ENCODE results near the gene CCDC85C. TPM values are rescaled to one million over a fixed set of nuclear protein-coding genes. Genes with fewer than 3 reads are reported as not detected.
A peak's percentile ranks its signal among the peaks of the same experiment; 100 is the strongest.

The CCDC85C gene
- total RNA-seq, 2 donors from 2014 or later = 32.8 to 45.8 TPM

- H3K27me3 Mint-ChIP-seq (ENCODE audit: insufficient read depth) = peaks cover 25% of the 10 kb centered on the region
- no peak overlapping the region for H3K27ac Mint-ChIP-seq
- H3K36me3 Mint-ChIP-seq (ENCODE audit: low read depth) = no peaks in the 10 kb centered on the region
- no peaks in the 10 kb centered on the region for H3K9me3 Mint-ChIP-seq
- H3K4me3 Mint-ChIP-seq = no peak overlapping the region
- Histone ChIP-seq H3K27ac (ENCODE audit: low read depth, low read length) (no peak overlapping the region), H3K9me3 (ENCODE audit: control insufficient read depth, low read length) (no peaks in the 10 kb centered on the region), H3K36me3 (ENCODE audit: control insufficient read depth, insufficient read depth, low read length) (no peaks in the 10 kb centered on the region), H3K27me3 (ENCODE audit: control insufficient read depth, insufficient read depth, low read length, poor library complexity, severe bottlenecking) (no peaks in the 10 kb centered on the region), H3K4me3 (ENCODE audit: low read length) (no peak overlapping the region), H3K4me1 (ENCODE audit: control insufficient read depth, insufficient read depth, low read length) (peaks cover 5% of the 10 kb centered on the region), H3K9ac (ENCODE audit: extremely low read depth, low read length, poor library complexity, severe bottlenecking) (no peak overlapping the region)
- TF ChIP-seq, protein P1, sequence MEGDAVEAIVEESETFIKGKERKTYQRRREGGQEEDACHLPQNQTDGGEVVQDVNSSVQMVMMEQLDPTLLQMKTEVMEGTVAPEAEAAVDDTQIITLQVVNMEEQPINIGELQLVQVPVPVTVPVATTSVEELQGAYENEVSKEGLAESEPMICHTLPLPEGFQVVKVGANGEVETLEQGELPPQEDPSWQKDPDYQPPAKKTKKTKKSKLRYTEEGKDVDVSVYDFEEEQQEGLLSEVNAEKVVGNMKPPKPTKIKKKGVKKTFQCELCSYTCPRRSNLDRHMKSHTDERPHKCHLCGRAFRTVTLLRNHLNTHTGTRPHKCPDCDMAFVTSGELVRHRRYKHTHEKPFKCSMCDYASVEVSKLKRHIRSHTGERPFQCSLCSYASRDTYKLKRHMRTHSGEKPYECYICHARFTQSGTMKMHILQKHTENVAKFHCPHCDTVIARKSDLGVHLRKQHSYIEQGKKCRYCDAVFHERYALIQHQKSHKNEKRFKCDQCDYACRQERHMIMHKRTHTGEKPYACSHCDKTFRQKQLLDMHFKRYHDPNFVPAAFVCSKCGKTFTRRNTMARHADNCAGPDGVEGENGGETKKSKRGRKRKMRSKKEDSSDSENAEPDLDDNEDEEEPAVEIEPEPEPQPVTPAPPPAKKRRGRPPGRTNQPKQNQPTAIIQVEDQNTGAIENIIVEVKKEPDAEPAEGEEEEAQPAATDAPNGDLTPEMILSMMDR (conservative IDR thresholded peaks at IDR 0.05) = no peak
- 97 to 100% methylated on average over 3 to 4 of the region's 4 CpGs for WGBS, 2 experiments (ENCODE audit: insufficient coverage in 1 of 2, insufficient read length in 1 of 2)
- H3K4me1 Mint-ChIP-seq = peaks cover 9% of the 10 kb centered on the region
- DNase-seq = no peak
Measured at GRCh38 chr14:99611646-99612045, 7.6 kb upstream of the CCDC85C start.

- DNase-seq = no peak
- H3K27me3 Mint-ChIP-seq (ENCODE audit: insufficient read depth) = peaks cover 28% of the 10 kb centered on the region
- no peak overlapping the region for H3K4me3 Mint-ChIP-seq
- H3K9me3 Mint-ChIP-seq = no peaks in the 10 kb centered on the region
- WGBS, 2 experiments (ENCODE audit: insufficient coverage in 1 of 2, insufficient read length in 1 of 2) = 75 to 80% methylated on average over 7 to 10 of the region's 10 CpGs
- Histone ChIP-seq H3K9me3 (ENCODE audit: control insufficient read depth, low read length) (no peaks in the 10 kb centered on the region), H3K9ac (ENCODE audit: extremely low read depth, low read length, poor library complexity, severe bottlenecking) (no peak overlapping the region), H3K4me1 (ENCODE audit: control insufficient read depth, insufficient read depth, low read length) (peaks cover 9% of the 10 kb centered on the region), H3K27ac (ENCODE audit: low read depth, low read length) (no peak overlapping the region), H3K36me3 (ENCODE audit: control insufficient read depth, insufficient read depth, low read length) (no peaks in the 10 kb centered on the region), H3K27me3 (ENCODE audit: control insufficient read depth, insufficient read depth, low read length, poor library complexity, severe bottlenecking) (no peaks in the 10 kb centered on the region), H3K4me3 (ENCODE audit: low read length) (no peak overlapping the region)
- H3K36me3 Mint-ChIP-seq (ENCODE audit: low read depth) = no peaks in the 10 kb centered on the region
- no peak overlapping the region for H3K27ac Mint-ChIP-seq
- TF ChIP-seq, protein P1 (conservative IDR thresholded peaks at IDR 0.05) = peak; percentile 23
- H3K4me1 Mint-ChIP-seq = peaks cover 17% of the 10 kb centered on the region
Measured at GRCh38 chr14:99609245-99610170, 5.5 kb upstream of the CCDC85C start.

DNA sequence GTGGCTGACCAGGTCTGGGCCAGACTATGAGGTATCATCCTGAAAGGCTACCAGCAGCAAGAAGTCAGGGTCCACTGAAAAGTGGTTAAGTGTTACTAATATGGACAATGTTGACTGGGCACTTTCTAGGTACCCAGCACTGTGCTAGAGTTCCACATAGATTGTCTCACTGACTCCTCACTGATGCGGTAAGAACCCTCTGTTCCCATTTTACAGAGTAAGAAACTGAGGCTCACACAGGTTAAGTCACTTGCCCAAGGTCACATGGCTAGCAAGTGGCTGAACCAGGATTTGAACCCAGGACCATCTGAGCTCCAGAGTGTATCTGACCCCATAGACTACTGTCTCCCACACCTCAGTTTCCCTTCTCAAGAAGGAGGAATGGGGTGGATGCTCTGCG, 4.6 kb upstream of the CCDC85C start:
- Mint-ChIP-seq H3K27ac (no peak overlapping the region), H3K27me3 (ENCODE audit: insufficient read depth) (peaks cover 28% of the 10 kb centered on the region), H3K4me1 (peaks cover 17% of the 10 kb centered on the region), H3K36me3 (ENCODE audit: low read depth) (no peaks in the 10 kb centered on the region), H3K9me3 (no peaks in the 10 kb centered on the region), H3K4me3 (no peak overlapping the region)
- no peak for DNase-seq
- H3K27ac ChIP-seq (ENCODE audit: low read depth, low read length) = no peak overlapping the region
- no peaks in the 10 kb centered on the region for H3K27me3 ChIP-seq (ENCODE audit: control insufficient read depth, insufficient read depth, low read length, poor library complexity, severe bottlenecking)
- H3K4me3 ChIP-seq (ENCODE audit: low read length) = no peak overlapping the region
- TF ChIP-seq, protein P1 (conservative IDR thresholded peaks at IDR 0.05) = no peak
- H3K36me3 ChIP-seq (ENCODE audit: control insufficient read depth, insufficient read depth, low read length) = no peaks in the 10 kb centered on the region
- 89% methylated on average over 1 to 2 of the region's 2 CpGs for WGBS, 2 experiments (ENCODE audit: insufficient coverage in 1 of 2, insufficient read length in 1 of 2)
- no peaks in the 10 kb centered on the region for H3K9me3 ChIP-seq (ENCODE audit: control insufficient read depth, low read length)
- no peak overlapping the region for H3K9ac ChIP-seq (ENCODE audit: extremely low read depth, low read length, poor library complexity, severe bottlenecking)
- peaks cover 9% of the 10 kb centered on the region for H3K4me1 ChIP-seq (ENCODE audit: control insufficient read depth, insufficient read depth, low read length)

Data from endodermal cell (in vitro differentiated cells).